Fibroblast of lung (primary cell): ENCODE data around the gene RNF224. TPM values are rescaled to one million over a fixed set of nuclear protein-coding genes. Genes with fewer than 3 reads are reported as not detected.
A peak's percentile ranks its signal among the peaks of the same experiment; 100 is the strongest.

ENCODE experiments used
- DNase-seq, 2 donors: peaks; one replicate each; pipeline versions ENCODE4 v3.0.0 to v3.0.0-alpha.2; 2010; ENCODE audit warnings: low read depth in 2 of 2
- H2AFZ ChIP-seq: 2 replicates; pipeline ENCODE4 v1.5.1; 2012; ENCODE audit warnings: low read length, control low read depth, inconsistent platforms
- H3K27ac ChIP-seq: 2 replicates; pipeline ENCODE4 v1.5.1; 2011; ENCODE audit warnings: low read length, control low read depth; ENCODE audit not compliant: insufficient read depth
- H3K27me3 ChIP-seq: 2 replicates; pipeline ENCODE4 v1.5.1; 2011; ENCODE audit warnings: mild to moderate bottlenecking, low read length; ENCODE audit not compliant: control insufficient read depth, insufficient read depth
- H3K36me3 ChIP-seq: 2 replicates; pipeline ENCODE4 v1.5.1; 2011; ENCODE audit warnings: low read length; ENCODE audit not compliant: control insufficient read depth, insufficient read depth
- H3K4me1 ChIP-seq: 2 replicates; pipeline ENCODE4 v1.5.1; 2011; ENCODE audit warnings: low read length; ENCODE audit not compliant: control insufficient read depth, insufficient read depth; ENCODE audit errors: extremely low read depth
- H3K4me2 ChIP-seq: 2 replicates; pipeline ENCODE4 v1.5.1; 2011; ENCODE audit warnings: low read length, control low read depth; ENCODE audit not compliant: insufficient read depth; ENCODE audit errors: extremely low read depth
- H3K4me3 ChIP-seq, 4 experiments: fragments of 200-600 bp in 1 of 4; sonication (generic) in 1 of 4; replicated peaks in 1 of 4; 2 replicates each; pipeline ENCODE4 v1.5.1; 2011 to 2016; ENCODE audit warnings: low read length in 4 of 4, low read depth in 3 of 4, mild to moderate bottlenecking in 3 of 4, control low read depth in 2 of 4, inconsistent platforms in 1 of 4, mixed read lengths in 1 of 4; ENCODE audit not compliant: insufficient read depth in 1 of 4; ENCODE audit errors: control extremely low read depth in 1 of 4
- H3K79me2 ChIP-seq: 2 replicates; pipeline ENCODE4 v1.5.1; 2012; ENCODE audit warnings: mild to moderate bottlenecking, low read length, inconsistent platforms; ENCODE audit not compliant: control insufficient read depth, insufficient read depth
- H3K9ac ChIP-seq: 2 replicates; pipeline ENCODE4 v1.5.1; 2011; ENCODE audit warnings: mild to moderate bottlenecking, low read length, control low read depth; ENCODE audit not compliant: insufficient read depth
- H3K9me3 ChIP-seq: 2 replicates; pipeline ENCODE4 v1.5.1; 2012; ENCODE audit warnings: low read depth, low read length; ENCODE audit not compliant: control insufficient read depth, insufficient read depth
- H4K20me1 ChIP-seq: 2 replicates; pipeline ENCODE4 v1.5.1; 2011; ENCODE audit warnings: low read length; ENCODE audit not compliant: control insufficient read depth, insufficient read depth; ENCODE audit errors: extremely low read depth
- CTCF ChIP-seq, 2 donors: IDR thresholded peaks in 1 of 2; conservative IDR thresholded peaks in 1 of 2; 1 replicate in 1 of 2; 2 replicates in 1 of 2; pipeline ENCODE4 v1.5.1; 2011 to 2012; ENCODE audit warnings: low read length in 2 of 2, control low read depth in 1 of 2, inconsistent platforms in 1 of 2, low read depth in 1 of 2, mild to moderate bottlenecking in 1 of 2
- EZH2 ChIP-seq: IDR thresholded peaks from 2 replicates; pipeline ENCODE4 v1.5.1; 2012; ENCODE audit warnings: low read length, control low read depth, mild to moderate bottlenecking; ENCODE audit errors: missing control alignments
- polyA plus RNA-seq, 2 donors: library from polyadenylated mRNA; depleted of rRNA in 1 of 2; stranded (reverse) in 1 of 2; unstranded in 1 of 2; fragments of >200 nt; gene quantifications; 2 replicates each; pipeline ENCODE4 v1.2.1, GENCODE V29; 2011 to 2012; ENCODE audit warnings: missing spikeins in 1 of 2
- total RNA-seq: library from RNA; depleted of rRNA; stranded (reverse); fragments of >200 nt; gene quantifications from 2 replicates; pipeline ENCODE4 v1.2.1, GENCODE V29; 2014

The RNF224 gene
- total and polyA plus RNA-seq, 2 donors (not counting 1 experiment from before 2014, with no cell fraction given) = under 0.01 TPM; not detected in 1

- no peak for DNase-seq
- H3K4me1 ChIP-seq = peaks cover 8% of the 10 kb centered on the region
- H3K9me3 ChIP-seq = no peaks in the 10 kb centered on the region
- no peak overlapping the region for H3K27ac ChIP-seq
- TF ChIP-seq CTCF (conservative IDR thresholded peaks at IDR 0.05 in 1 of 2, IDR thresholded peaks at IDR 0.05 in 1 of 2; ENCODE audit: low read depth in 1 of 2, low read length in 2 of 2) = no peak
- TF ChIP-seq EZH2 = no peak
- no peak overlapping the region for H3K4me2 ChIP-seq
- no peak overlapping the region for H2AFZ ChIP-seq
- no peaks in the 10 kb centered on the region for H3K79me2 ChIP-seq
- no peaks in the 10 kb centered on the region for H3K27me3 ChIP-seq
- H3K9ac ChIP-seq = no peak overlapping the region
- no peaks in the 10 kb centered on the region for H4K20me1 ChIP-seq
- H3K4me3 ChIP-seq = peak overlapping the region in 1 of 4 experiments; percentile 33
- H3K36me3 ChIP-seq = peaks cover 5% of the 10 kb centered on the region
Observed at GRCh38 chr9:137221506-137222111, 5.7 kb upstream of the RNF224 start.

- Histone ChIP-seq H3K9me3 (no peaks in the 10 kb centered on the region), H3K4me1 (peaks cover 8% of the 10 kb centered on the region), H3K27me3 (no peaks in the 10 kb centered on the region), H3K79me2 (no peaks in the 10 kb centered on the region), H4K20me1 (no peaks in the 10 kb centered on the region), H3K4me2 (peak within 1 kb of the TSS; percentile 82), H3K36me3 (peaks cover 3% of the 10 kb centered on the region), H3K27ac (no peak within 1 kb of the TSS), H3K4me3 (peak within 1 kb of the TSS; percentile 39 to 81 (median 44)), H3K9ac (peak within 1 kb of the TSS; percentile 2), H2AFZ (peak within 1 kb of the TSS; percentile 11)
- TF ChIP-seq EZH2 (no peak), CTCF (conservative IDR thresholded peaks at IDR 0.05 in 1 of 2, IDR thresholded peaks at IDR 0.05 in 1 of 2; ENCODE audit: low read depth in 1 of 2, low read length in 2 of 2) (no peak)
- no peak for DNase-seq
Observed at GRCh38 chr9:137222190-137223077, 4.9 kb upstream of the RNF224 start, which contains the start of gene RNF208. RNF208 (minus strand) TSS chr9:137222240; CDS start chr9:137221212, 1,028 bp downstream.
